IMR-90 (cell line): Measurements from ENCODE around the gene FKRP. TPM values are rescaled to one million over a fixed set of nuclear protein-coding genes. Genes with fewer than 3 reads are reported as not detected.
A peak's percentile ranks its signal among the peaks of the same experiment; 100 is the strongest.

Source experiments
- ATAC-seq: fragments of 200-7000 bp; cut with Tn5 transposase; 2 replicates; pipeline ENCODE4 v1.9.1; 2020; ENCODE audit warnings: low read depth, mild to moderate bottlenecking, moderate library complexity
- BruUV-seq: library from RNA; stranded (reverse); fragments of 400-500 nt; replicated peaks from 2 replicates; lab custom pipeline; 2021; lab: Mats Ljungman, UMichigan
- CTCF ChIA-PET: fragments of 300-600 bp; formaldehyde crosslinking; extraction: SDS; loops from one replicate; lab custom pipeline; 2021; ENCODE audit warnings: antibody characterized with exemption; lab: Yijun Ruan, JAX
- POLR2A ChIA-PET: fragments of 300-600 bp; sonication (Branson Sonifier 250); formaldehyde crosslinking; loops from one replicate; lab custom pipeline; 2022; ENCODE audit warnings: antibody characterized with exemption; ENCODE audit not compliant: unreplicated experiment; lab: Charles Lee
- DNase-seq: peaks from one replicate; pipeline ENCODE4 v3.0.0; 2013
- H2AFZ ChIP-seq: replicated peaks from 2 replicates; pipeline ENCODE3; 2013; ENCODE audit warnings: low read length, mild to moderate bottlenecking; ENCODE audit not compliant: poor library complexity
- H2AK5ac ChIP-seq: 2 replicates; pipeline ENCODE4 v1.6.1; 2013; ENCODE audit warnings: low read depth, low read length, inconsistent platforms
- H2AK9ac ChIP-seq: replicated peaks from 2 replicates; pipeline ENCODE3; 2013; ENCODE audit warnings: mild to moderate bottlenecking, low read depth, low read length, moderate library complexity; ENCODE audit not compliant: poor library complexity
- H2BK120ac ChIP-seq: 2 replicates; pipeline ENCODE4 v1.6.1; 2013; ENCODE audit warnings: low read depth, low read length, inconsistent platforms
- H2BK15ac ChIP-seq: 3 replicates; pipeline ENCODE4 v1.6.1; 2013; ENCODE audit warnings: low read depth, low read length, inconsistent platforms
- H2BK20ac ChIP-seq: 2 replicates; pipeline ENCODE4 v1.6.1; 2013; ENCODE audit warnings: low read depth, mild to moderate bottlenecking, inconsistent platforms, low read length, moderate library complexity
- H2BK5ac ChIP-seq: 2 replicates; pipeline ENCODE4 v1.6.1; 2013; ENCODE audit warnings: mild to moderate bottlenecking, low read depth, low read length, inconsistent platforms; ENCODE audit not compliant: poor library complexity, severe bottlenecking
- H3K14ac ChIP-seq: replicated peaks from 2 replicates; pipeline ENCODE4 v1.6.1; 2013; ENCODE audit warnings: low read depth, low read length, inconsistent platforms
- H3K18ac ChIP-seq: 2 replicates; pipeline ENCODE4 v1.6.1; 2013; ENCODE audit warnings: low read depth, low read length, control low read depth
- H3K23ac ChIP-seq: 2 replicates; pipeline ENCODE4 v1.6.1; 2013; ENCODE audit warnings: low read depth, low read length, inconsistent platforms
- H3K27ac ChIP-seq: 2 replicates; pipeline ENCODE4 v1.5.1; 2013; ENCODE audit warnings: mild to moderate bottlenecking, control low read depth, low read length; ENCODE audit not compliant: insufficient read depth
- H3K27me3 ChIP-seq: 2 replicates; pipeline ENCODE4 v1.6.1; 2013; ENCODE audit warnings: low read length; ENCODE audit not compliant: control insufficient read depth, insufficient read depth
- H3K36me3 ChIP-seq: 2 replicates; pipeline ENCODE4 v1.6.1; 2013; ENCODE audit warnings: low read length, mixed read lengths; ENCODE audit not compliant: control insufficient read depth, insufficient read depth
- H3K4ac ChIP-seq: 2 replicates; pipeline ENCODE4 v1.6.1; 2013; ENCODE audit warnings: low read depth, low read length, inconsistent platforms
- H3K4me1 ChIP-seq: 2 replicates; pipeline ENCODE4 v1.6.1; 2013; ENCODE audit warnings: low read length, mixed read lengths; ENCODE audit not compliant: control insufficient read depth, insufficient read depth
- H3K4me2 ChIP-seq: 2 replicates; pipeline ENCODE4 v1.6.1; 2013; ENCODE audit warnings: low read depth, mild to moderate bottlenecking, control low read depth, low read length, moderate library complexity
- H3K4me3 ChIP-seq: 2 replicates; pipeline ENCODE4 v1.5.1; 2013; ENCODE audit warnings: low read depth, mild to moderate bottlenecking, control low read depth, low read length, moderate library complexity; ENCODE audit not compliant: insufficient read depth
- H3K56ac ChIP-seq: 2 replicates; pipeline ENCODE4 v1.6.1; 2013; ENCODE audit warnings: low read length, inconsistent platforms; ENCODE audit not compliant: insufficient read depth; ENCODE audit errors: extremely low read depth
- H3K79me1 ChIP-seq, 2 experiments: 2 replicates each; pipeline ENCODE4 v1.6.1; 2013; ENCODE audit warnings: low read length in 2 of 2, inconsistent platforms in 1 of 2, low read depth in 1 of 2
- H3K9ac ChIP-seq: 2 replicates; pipeline ENCODE4 v1.6.1; 2013; ENCODE audit warnings: low read depth, low read length, control low read depth
- H3K9me1 ChIP-seq: 2 replicates; pipeline ENCODE4 v1.6.1; 2013; ENCODE audit warnings: low read length, inconsistent platforms; ENCODE audit not compliant: insufficient read depth
- H3K9me3 ChIP-seq: 2 replicates; pipeline ENCODE4 v1.6.1; 2013; ENCODE audit warnings: low read length; ENCODE audit not compliant: control insufficient read depth, insufficient read depth
- H4K20me1 ChIP-seq: 2 replicates; pipeline ENCODE4 v1.6.1; 2013; ENCODE audit warnings: low read length, inconsistent platforms; ENCODE audit not compliant: insufficient read depth
- H4K5ac ChIP-seq: 2 replicates; pipeline ENCODE4 v1.6.1; 2013; ENCODE audit warnings: mild to moderate bottlenecking, low read depth, low read length, control low read depth
- H4K8ac ChIP-seq, 2 experiments: 2 replicates each; pipeline ENCODE4 v1.6.1; 2013; ENCODE audit warnings: low read depth in 2 of 2, low read length in 2 of 2, control low read depth in 1 of 2, inconsistent platforms in 1 of 2
- H4K91ac ChIP-seq: 2 replicates; pipeline ENCODE4 v1.6.1; 2013; ENCODE audit warnings: low read depth, low read length, inconsistent platforms; ENCODE audit not compliant: insufficient read depth
- CEBPB ChIP-seq: IDR thresholded peaks from 2 replicates; pipeline ENCODE4 v1.6.1; 2012; ENCODE audit warnings: low read depth, low read length, improper control_type of control experiment
- MXI1 ChIP-seq: IDR thresholded peaks from 2 replicates; pipeline ENCODE4 v1.6.1; 2012; ENCODE audit warnings: low read depth, mild to moderate bottlenecking, low read length, moderate library complexity, borderline replicate concordance
- NFE2L2 ChIP-seq: fragments of 150-350 bp; IDR thresholded peaks from 2 replicates; pipeline ENCODE4 v1.6.1; 2016; ENCODE audit warnings: low read depth, mild to moderate bottlenecking, low read length
- RAD21 ChIP-seq: IDR thresholded peaks from 2 replicates; pipeline ENCODE4 v1.6.1; 2012; ENCODE audit warnings: low read length, improper control_type of control experiment
- WGBS, 2 experiments: methylation state at CpG; one replicate each; pipeline versions ENCODE4 v1.1.5 to v1.1.7; 2013; ENCODE audit warnings: missing lambda C conversion rate in 2 of 2; ENCODE audit not compliant: insufficient read length in 1 of 2; ENCODE audit errors: extremely low coverage in 2 of 2; 5-methylcytosine and 5-hydroxymethylcytosine counted together
- dilution Hi-C: fragments of 300-500 bp; cut with HindIII; formaldehyde crosslinking; loops from one replicate; pipeline ENCODE4 v1.14.3; 2018; ENCODE audit warnings: low sequenced_read_pairs; ENCODE audit not compliant: unreplicated experiment
- in situ Hi-C: fragments of 300-500 bp; cut with MboI; formaldehyde crosslinking; loops from 3 replicates; pipeline ENCODE4 v1.14.3; 2019; ENCODE audit warnings: low sequenced_read_pairs, inconsistent platforms, mixed read lengths
- intact Hi-C: fragments of 100-400 bp; cut with micrococcal nuclease; formaldehyde crosslinking; loops from 2 replicates; pipeline ENCODE4 v1.10.0; 2022
- polyA plus RNA-seq, 3 experiments: library from polyadenylated mRNA; depleted of rRNA; stranded (reverse); fragments of >200 nt; gene quantifications; 2 replicates each; pipeline ENCODE4 v1.2.3, GENCODE V29; 2012; ENCODE audit warnings: low replicate concordance in 1 of 3
- total RNA-seq: library from RNA; depleted of rRNA; stranded (reverse); fragments of >200 nt; gene quantifications from 2 replicates; pipeline ENCODE4 v1.2.3, GENCODE V29; 2012

Gene FKRP
- total and polyA plus RNA-seq, 2 of the 4 experiments (the other 2 are of a cell fraction): 6.1 to 25.3 TPM

DNA sequence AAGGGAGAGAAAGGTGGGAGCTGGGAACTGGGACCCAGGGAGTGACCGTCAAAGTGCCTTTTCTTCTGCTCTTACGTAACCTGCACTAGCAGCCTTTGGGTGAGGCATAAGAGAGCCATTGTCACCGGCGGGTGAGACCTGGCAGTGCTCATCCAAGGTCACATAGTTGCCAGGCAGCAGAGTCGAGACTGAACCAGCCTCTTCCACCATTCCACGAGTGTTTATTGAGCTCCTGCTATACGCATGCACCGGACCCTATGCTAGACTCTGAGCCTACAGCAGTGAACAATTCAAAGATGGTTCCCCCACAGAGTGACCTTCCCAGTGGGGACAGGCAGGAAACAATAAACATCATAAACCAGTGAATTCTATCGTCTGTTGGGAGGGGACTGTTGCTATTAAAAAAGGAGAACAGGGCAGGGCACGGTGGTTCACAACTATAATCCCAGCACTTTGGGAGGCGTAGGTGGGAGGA, 19.0 kb downstream of the FKRP start:
- Histone ChIP-seq H3K4me2 (no peak overlapping the region), H3K36me3 (no peaks in the 10 kb centered on the region), H2BK120ac (no peak overlapping the region), H3K9me1 (peaks cover 6% of the 10 kb centered on the region; the same call in 1 of the 2 replicates), H4K20me1 (peaks cover 5% of the 10 kb centered on the region), H4K8ac (no peak overlapping the region), H4K5ac (no peak overlapping the region), H3K27ac (no peak overlapping the region), H3K27me3 (no peaks in the 10 kb centered on the region), H3K56ac (no peak overlapping the region; the same call in 1 of the 2 replicates), H3K9me3 (no peaks in the 10 kb centered on the region), H4K91ac (no peak overlapping the region), H3K18ac (no peak overlapping the region), H3K4me3 (no peak overlapping the region), H3K79me1 (no peaks in the 10 kb centered on the region; a peak in 1 of 4 replicates), H3K23ac (no peak overlapping the region), H2AFZ (no peak overlapping the region), H2AK9ac (peak overlapping the region; percentile 72), H3K9ac (no peak overlapping the region), H2BK15ac (no peak overlapping the region), H3K4ac (no peak overlapping the region), H2AK5ac (peak overlapping the region; percentile 24; the same call in 1 of the 2 replicates), H3K14ac (no peak overlapping the region), H2BK5ac (no peak overlapping the region), H3K4me1 (peaks cover 4% of the 10 kb centered on the region; the same call in 1 of the 2 replicates), H2BK20ac (no peak overlapping the region)
- in situ Hi-C loops (no loop called here), dilution Hi-C loops (no loop called here), intact Hi-C loops (no loop called here)
- no TSS peak for BruUV-seq
- 82% methylated on average over 5 of the region's 11 CpGs; no CpG with 5 or more reads in 1 of the 2 experiments for WGBS, 2 experiments
- DNase-seq: no peak
- TF ChIP-seq NFE2L2 (no peak), RAD21 (no peak), MXI1 (no peak), CEBPB (0 out of 2 replicates have a peak, but pooled peaks have one; percentile 17)
- ATAC-seq: no peak
- ChIA-PET CTCF (interaction anchor here (0.8 kb wide), 1 partner anchor 103 kb away, joined by 3 read pairs; no protein-coding TSS in a partner anchor), POLR2A (no interaction called here)
